NCI-H510A (cell line): ENCODE data around the gene IL1B.
"Not testable (repeated sequence)": the region's sequence is repeated elsewhere in the genome, so short reads cannot be mapped to it uniquely, and the experiment has no call there.

Source experiments
- DNase-seq: peaks from one replicate; lab custom pipeline; 2025; lab: John Stamatoyannopoulos, UW

Gene IL1B

DNA sequence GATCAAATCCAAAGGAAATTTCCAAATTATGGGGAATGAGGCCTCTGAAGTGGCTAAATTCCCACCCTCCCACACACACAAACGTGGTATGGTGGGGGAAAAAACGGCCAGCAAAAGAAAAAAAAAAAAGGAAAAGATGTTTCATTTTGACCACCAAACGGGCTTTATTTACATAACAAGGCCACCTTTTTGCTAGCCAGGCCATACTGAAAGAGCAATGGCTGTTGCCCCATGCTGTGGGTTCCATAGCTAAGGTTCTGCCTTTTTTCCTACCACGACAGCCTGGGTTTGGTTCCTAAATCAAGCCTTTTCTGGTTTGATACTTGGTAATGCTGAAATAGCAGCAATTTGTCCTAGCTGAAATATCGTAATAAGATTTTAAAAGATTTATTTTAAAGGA lies 14.0 kb upstream of the IL1B start:
- DNase-seq: no peak

DNA sequence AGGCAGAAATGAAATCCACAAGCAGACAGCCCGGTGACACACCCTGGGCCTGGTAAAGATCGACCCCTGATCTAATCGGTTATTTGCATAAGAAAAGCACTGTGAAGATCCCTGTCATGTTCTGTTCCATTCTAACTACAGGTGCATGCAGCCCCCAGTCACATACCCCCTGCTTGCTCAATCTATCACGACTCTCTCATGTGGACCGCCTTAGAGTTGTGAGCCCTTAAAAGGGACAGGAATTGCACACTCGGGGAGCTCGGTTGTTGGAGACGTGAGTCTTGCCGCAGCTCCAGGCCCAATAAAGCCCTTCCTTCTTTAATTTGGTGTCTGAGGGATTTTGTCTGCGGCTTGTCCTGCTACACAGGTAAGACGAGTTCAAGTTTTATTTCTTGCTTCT lies 13.4 kb upstream of the IL1B start:
- DNase-seq: no peak

DNA sequence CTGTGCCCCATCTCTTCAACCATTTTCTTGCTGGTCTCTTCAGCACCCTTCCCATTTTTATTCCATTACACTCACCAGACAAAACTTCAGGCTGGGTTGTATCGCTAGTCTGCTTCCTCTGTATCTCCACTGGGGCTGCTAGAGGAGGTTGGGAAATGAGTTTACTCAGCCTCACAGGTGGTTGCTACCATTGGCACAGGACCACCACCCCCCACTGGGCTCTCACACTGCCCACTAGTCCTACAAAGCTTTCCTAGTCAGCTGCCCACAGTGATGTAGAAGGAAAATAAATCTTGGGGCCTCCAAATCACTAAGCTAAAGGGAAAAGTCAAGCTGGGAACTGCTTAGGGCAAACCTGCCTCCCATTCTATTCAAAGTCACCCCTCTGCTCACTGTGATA lies 12.3 kb upstream of the IL1B start:
- no peak for DNase-seq

- DNase-seq: no peak
These were observed 9.5 kb upstream of the IL1B start for GRCh38 chr2:112846031-112846430.

DNA sequence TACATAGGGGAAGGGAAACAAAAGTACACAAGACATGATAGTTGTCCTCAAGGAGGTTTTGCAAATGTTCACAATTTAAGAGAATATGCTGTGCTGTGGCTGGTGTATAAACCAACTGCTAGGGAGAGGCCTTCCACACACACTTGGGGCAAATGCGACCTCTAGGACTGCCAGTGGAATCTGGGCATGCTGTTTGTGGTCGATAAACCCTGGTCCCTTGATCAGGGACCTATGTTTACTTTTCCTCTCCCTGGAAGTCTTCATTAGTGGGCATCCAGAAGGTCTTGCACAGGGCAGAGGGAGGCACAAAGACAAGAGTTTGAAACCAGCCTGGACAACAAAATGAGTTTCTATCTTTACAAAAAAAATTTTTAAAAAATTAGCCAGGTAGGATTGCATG lies 7.3 kb upstream of the IL1B start:
- DNase-seq: no peak

DNA sequence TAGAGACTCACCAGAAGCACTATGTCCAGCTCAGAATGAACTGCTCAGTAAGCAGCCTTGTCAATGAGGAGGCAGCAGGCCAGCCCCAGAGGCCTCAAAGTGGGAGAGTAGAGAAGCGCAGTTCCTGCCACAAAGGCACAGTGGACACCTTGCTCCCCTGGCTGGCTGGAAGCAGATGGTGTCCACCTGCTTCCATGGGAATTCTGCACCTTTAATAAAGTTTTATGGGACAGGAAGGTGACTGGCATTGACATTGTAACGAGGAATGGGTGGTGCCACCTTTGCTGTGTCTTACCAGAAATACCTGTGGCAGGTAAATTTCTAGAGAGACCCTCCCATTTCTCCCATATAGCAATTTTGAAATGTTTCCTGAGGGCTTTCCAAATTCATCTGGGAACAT lies 6.7 kb upstream of the IL1B start:
- no peak for DNase-seq

GRCh38 chr2:112841295-112842044 lies 4.9 kb upstream of the IL1B start:
- DNase-seq: no peak

GRCh38 chr2:112840068-112840445 lies 3.5 kb upstream of the IL1B start:
- no peak for DNase-seq

DNA sequence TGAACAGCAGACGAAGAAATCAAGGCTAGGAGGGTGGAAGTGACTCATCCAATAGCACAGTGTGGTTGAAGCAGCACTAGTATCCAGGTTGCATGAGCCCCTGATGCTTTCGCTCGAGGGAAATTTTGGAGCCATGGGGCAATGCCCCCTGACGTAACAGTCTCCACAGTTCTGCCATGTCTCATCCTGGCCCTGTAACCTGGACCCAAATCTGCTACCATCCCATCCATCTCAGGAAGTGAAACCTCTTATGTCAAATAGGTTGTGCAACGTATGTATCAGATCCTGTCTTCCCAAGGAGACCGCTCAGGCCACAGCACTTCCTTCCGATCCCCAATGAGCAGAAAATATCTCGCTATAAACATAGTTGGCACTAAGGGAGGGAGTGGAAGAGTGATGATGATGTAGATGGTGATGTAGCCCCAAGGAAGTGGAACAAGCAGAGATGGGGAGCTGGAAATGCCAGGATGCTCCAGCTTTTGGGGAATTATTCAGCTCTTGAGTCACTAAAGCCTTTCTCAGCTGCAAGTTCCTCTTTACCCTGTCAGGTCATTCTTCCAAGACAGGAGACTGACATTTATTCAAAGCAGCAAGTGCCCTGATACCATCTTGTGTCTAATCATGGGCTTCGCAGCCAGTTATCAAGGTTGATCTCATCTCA lies 3.0 kb upstream of the IL1B start:
- no peak for DNase-seq

- no peak for DNase-seq
These were observed 417 bp downstream of the IL1B start for GRCh38 chr2:112836163-112836560.

- no peak for DNase-seq
These were observed 930 bp downstream of the IL1B start for GRCh38 chr2:112835536-112836162.

DNA sequence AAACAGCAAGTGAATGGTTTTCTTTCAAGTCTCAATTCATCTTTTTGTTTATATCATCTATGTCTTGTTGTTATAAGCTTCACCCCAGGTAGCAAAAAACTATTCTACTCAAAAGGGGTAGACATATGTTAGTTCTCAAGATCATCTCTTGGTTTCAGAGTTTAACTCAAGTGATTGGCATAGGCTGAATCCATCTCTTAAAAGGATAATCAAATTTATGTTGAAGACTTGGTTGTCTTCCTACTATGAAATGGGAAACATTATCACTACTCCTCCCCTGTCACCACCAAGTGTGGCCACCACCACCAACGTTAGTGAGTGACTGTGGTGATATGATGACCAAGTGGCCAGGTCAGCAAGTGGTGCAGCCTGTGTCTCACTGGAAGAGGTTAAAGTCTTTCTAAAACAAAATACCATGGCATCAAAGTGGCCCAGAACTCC lies 1.5 kb downstream of the IL1B start:
- DNase-seq: no peak

DNA sequence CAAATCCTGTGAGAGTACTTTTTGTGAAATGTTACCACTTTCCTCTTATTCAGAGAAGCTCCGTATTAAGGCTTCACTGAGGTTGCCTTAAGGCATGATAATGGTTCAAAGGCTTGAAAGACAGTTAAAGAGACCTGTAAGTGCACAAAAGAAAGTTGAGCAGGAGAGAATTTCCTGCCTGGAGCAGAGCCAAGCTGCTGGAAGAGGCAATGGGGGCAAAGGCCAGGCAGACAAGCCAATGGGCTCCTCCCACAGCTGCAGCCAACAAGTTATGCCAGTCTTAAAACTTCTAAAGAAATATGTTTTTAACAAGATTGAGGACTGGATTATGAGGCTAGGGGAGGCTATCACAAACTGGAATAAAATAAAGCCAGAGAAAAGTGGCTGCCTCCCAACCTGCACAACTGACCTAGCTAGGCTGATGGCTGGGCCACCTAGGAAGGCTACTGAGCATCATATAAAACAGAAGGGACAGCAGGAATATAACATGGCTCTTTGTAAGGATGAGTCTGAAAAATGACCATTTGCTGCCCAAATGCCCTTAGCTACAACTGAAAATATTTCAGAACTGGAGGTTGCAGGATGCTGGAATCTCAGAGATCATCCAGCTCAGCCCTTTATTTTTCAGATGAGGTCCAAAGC lies 2.1 kb downstream of the IL1B start:
- DNase-seq: no peak

DNA sequence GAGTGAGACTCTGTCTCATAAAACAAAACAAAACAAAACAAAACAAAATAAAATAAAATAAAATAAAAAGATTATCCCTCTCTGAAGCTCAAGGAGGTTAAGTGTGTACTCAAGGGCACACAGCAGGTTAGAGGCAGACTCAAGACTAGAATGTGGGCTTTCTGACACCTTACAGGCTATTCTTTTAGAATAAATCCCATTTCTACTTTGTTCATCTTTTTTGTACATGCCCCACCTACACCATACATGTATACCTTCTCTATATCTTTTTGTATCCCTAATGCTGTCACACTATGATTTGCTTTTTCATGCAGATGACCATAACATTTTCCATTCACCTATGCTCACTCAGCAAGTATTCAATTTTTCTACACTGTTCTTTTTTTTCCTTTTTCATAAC lies 2.6 kb downstream of the IL1B start:
- DNase-seq: no peak

- DNase-seq: not testable (repeated sequence)
These were observed 3.0 kb downstream of the IL1B start for GRCh38 chr2:112833639-112833931.

GRCh38 chr2:112832841-112833638 lies 3.5 kb downstream of the IL1B start:
- DNase-seq: no peak

DNA sequence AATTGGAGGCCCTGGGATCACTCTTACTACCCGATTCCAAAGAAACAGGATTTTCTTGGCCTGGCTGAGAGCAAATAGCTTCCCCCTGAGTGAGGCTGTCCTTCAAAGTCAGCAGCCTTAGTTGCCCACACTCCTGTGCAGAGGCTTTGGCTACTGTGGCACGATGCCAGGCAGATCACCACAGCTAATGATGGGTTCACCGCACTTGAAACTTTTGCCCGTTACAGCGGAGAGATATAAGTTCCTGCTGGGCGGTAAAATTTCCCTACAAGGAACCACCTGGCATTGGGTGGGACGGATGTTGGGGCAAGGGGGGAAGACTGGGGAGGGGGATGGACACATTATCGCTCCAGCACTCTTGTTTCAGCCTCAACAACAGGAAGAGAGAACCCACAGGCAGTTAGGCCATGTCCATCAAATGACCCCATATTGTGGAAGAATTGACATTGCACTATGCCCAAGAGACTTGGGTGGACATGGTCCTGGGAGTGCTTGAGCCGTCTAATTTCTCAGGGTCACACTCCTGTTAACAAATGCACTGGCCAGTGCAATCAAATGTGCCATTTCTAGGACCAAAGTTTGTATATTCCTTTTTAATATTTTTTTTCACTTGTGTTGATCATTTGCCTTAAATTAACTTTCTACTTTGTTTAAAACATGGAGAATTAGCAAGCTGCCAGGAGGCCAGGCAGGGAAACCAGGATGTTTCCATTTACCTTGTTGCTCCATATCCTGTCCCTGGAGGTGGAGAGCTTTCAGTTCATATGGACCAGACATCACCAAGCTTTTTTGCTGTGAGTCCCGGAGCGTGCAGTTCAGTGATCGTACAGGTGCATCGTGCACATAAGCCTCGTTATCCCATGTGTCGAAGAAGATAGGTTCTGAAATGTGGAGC lies 4.4 kb downstream of the IL1B start:
- DNase-seq: no peak

GRCh38 chr2:112831513-112831845 lies 5.1 kb downstream of the IL1B start:
- DNase-seq: no peak

DNA sequence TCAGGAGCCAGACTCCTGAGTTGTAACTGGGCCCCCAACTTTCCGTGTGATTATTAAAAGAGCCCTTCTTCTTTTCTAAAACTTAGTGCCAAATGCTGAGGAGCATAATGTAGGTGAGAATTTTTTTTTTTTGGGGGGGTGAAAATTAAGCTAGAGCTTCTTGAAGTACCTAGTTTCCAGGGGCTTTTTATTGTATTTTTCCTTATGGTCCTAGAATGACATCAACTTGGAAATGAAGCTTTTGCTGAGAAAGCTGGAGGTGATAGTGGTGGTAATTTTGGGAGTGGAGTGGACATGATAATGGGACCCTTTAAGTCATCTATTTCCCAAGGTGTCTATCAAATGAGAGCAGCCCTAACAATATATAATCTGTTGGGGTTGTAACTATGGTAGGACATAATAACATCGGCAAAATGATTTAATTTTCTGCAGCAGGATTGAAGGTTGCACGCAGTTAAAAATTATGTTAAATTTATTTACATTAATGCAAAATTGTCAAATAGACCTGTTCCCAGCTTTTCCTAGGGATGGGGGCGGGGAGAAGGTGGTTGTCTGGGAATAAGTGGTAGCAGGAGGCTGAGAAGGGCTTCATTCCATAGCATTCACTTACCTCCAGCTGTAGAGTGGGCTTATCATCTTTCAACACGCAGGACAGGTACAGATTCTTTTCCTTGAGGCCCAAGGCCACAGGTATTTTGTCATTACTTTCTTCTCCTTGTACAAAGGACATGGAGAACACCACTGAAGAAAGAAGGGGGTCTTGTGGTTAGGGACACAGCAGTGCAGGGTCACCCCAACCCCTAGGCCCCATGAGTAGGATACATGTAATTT lies 5.7 kb downstream of the IL1B start:
- DNase-seq: no peak

DNA sequence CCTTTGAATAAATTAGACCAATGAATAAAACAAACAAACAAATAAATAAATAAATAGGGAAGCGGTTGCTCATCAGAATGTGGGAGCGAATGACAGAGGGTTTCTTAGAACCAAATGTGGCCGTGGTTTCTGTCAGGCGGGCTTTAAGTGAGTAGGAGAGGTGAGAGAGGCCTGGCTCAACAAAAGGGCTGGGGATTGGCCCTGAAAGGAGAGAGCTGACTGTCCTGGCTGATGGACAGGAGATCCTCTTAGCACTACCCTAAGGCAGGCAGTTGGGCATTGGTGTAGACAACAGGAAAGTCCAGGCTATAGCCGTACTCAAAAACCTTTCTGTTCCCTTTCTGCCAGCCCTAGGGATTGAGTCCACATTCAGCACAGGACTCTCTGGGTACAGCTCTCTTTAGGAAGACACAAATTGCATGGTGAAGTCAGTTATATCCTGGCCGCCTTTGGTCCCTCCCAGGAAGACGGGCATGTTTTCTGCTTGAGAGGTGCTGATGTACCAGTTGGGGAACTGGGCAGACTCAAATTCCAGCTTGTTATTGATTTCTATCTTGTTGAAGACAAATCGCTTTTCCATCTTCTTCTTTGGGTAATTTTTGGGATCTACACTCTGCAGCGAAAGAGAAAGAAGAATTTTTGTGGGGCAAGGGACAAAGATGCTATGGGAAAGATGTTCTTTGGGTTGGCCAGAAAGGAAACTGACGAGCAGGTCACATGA lies 6.5 kb downstream of the IL1B start:
- no peak for DNase-seq
